ENCODE results near the gene SHROOM1. TPM values are rescaled to one million over a fixed set of nuclear protein-coding genes. Genes with fewer than 3 reads are reported as not detected.

SHROOM1 gene
- total RNA-seq (2.4 TPM), polyA plus RNA-seq (ENCODE audit: insufficient read depth in 1 of 8, insufficient read length in 8 of 8, low replicate concordance in 1 of 8) (1 to 10 TPM; 1.6 to 3.2 (median 2.5) TPM)
- long read RNA-seq, donor 1, result 0 reads
- long read RNA-seq, donor 2, result 0 reads
- long read RNA-seq, donor 3, result 0 reads
- long read RNA-seq, donor 4, partial matches to known transcripts, result 0 of 1 reads
- long read RNA-seq, donor 4, other reads (novel, unspliced or antisense), result 0 of 1 reads
- long read RNA-seq, donor 5, result 0 reads
- long read RNA-seq, donor 6, partial matches to known transcripts, result 0 of 1 reads
- long read RNA-seq, donor 6, other reads (novel, unspliced or antisense), result 0 of 1 reads
- long read RNA-seq, donor 7, partial matches to known transcripts, result 0 of 1 reads
- long read RNA-seq, donor 7, other reads (novel, unspliced or antisense), result 0 of 1 reads
- long read RNA-seq, donor 8, partial matches to known transcripts, result 0 of 1 reads
- long read RNA-seq, donor 8, other reads (novel, unspliced or antisense), result 0 of 1 reads
- long read RNA-seq, donor 9, result 0 reads
- long read RNA-seq, donor 10, partial matches to known transcripts, result 0 of 2 reads
- long read RNA-seq, donor 10, other reads (novel, unspliced or antisense), result 0 of 2 reads
- long read RNA-seq, donor 11, result 0 reads

- Histone ChIP-seq H3K36me3 (ENCODE audit: control insufficient read depth, insufficient read depth, low read length) (no peaks in the 10 kb centered on the region), H3K9me3 (replicated peaks; ENCODE audit: control insufficient read depth, low read depth, low read length) (no peaks in the 10 kb centered on the region), H3K27me3 (ENCODE audit: control insufficient read depth, insufficient read depth, low read length) (peaks cover 49% of the 10 kb centered on the region), H3K4me1 (ENCODE audit: control insufficient read depth, insufficient read depth, low read length) (peaks cover 23% of the 10 kb centered on the region), H3K4me3 (ENCODE audit: low read length) (peak within 1 kb of the TSS; percentile 48), H3K27ac (ENCODE audit: low read length) (no peak within 1 kb of the TSS)
- WGBS (ENCODE audit: insufficient coverage), result 2% methylated on average over 78 of the region's 78 CpGs
- peak; percentile 65 for DNase-seq
Observed at GRCh38 chr5:132830436-132831094, at the start of gene SHROOM1. TSS of gene SHROOM1 (minus strand) at chr5:132830647. CDS start at chr5:132826140, 4,507 bp downstream.

- Histone ChIP-seq H3K27me3 (ENCODE audit: control insufficient read depth, insufficient read depth, low read length) (no peaks in the 10 kb centered on the region), H3K4me1 (ENCODE audit: control insufficient read depth, insufficient read depth, low read length) (peaks cover 6% of the 10 kb centered on the region), H3K27ac (ENCODE audit: low read length) (no peak overlapping the region), H3K36me3 (ENCODE audit: control insufficient read depth, insufficient read depth, low read length) (peaks cover 24% of the 10 kb centered on the region), H3K9me3 (replicated peaks; ENCODE audit: control insufficient read depth, low read depth, low read length) (no peaks in the 10 kb centered on the region), H3K4me3 (ENCODE audit: low read length) (no peak overlapping the region)
- DNase-seq, result peak; percentile 45
- WGBS (ENCODE audit: insufficient coverage), result no CpG with 5 or more reads among the region's 3 CpGs
Observed at GRCh38 chr5:132877938-132878337, 47.5 kb upstream of the SHROOM1 start.

- Histone ChIP-seq H3K27ac (ENCODE audit: low read length) (no peak overlapping the region), H3K36me3 (ENCODE audit: control insufficient read depth, insufficient read depth, low read length) (peaks cover 24% of the 10 kb centered on the region)
- 100% methylated on average over 1 of the region's 2 CpGs for WGBS (ENCODE audit: insufficient coverage)
Observed at GRCh38 chr5:132877466-132877865, 47.0 kb upstream of the SHROOM1 start.

GRCh38 chr5:132876020-132876759 lies 45.7 kb upstream of the SHROOM1 start:
- peaks cover 13% of the 10 kb centered on the region for H3K4me1 ChIP-seq (ENCODE audit: control insufficient read depth, insufficient read depth, low read length)
- no peak overlapping the region for H3K4me3 ChIP-seq (ENCODE audit: low read length)
- no CpG with 5 or more reads among the region's 1 CpG for WGBS (ENCODE audit: insufficient coverage)
- H3K36me3 ChIP-seq (ENCODE audit: control insufficient read depth, insufficient read depth, low read length), result peaks cover 25% of the 10 kb centered on the region
- no peak overlapping the region for H3K27ac ChIP-seq (ENCODE audit: low read length)
- H3K9me3 ChIP-seq (replicated peaks; ENCODE audit: control insufficient read depth, low read depth, low read length), result no peaks in the 10 kb centered on the region
- no peak for DNase-seq
- no peaks in the 10 kb centered on the region for H3K27me3 ChIP-seq (ENCODE audit: control insufficient read depth, insufficient read depth, low read length)

More at GRCh38 chr5:132877466-132877865, 47.0 kb upstream of the SHROOM1 start:
- no peaks in the 10 kb centered on the region for H3K27me3 ChIP-seq (ENCODE audit: control insufficient read depth, insufficient read depth, low read length)
- DNase-seq, result no peak
- H3K4me1 ChIP-seq (ENCODE audit: control insufficient read depth, insufficient read depth, low read length), result peaks cover 9% of the 10 kb centered on the region
- no peaks in the 10 kb centered on the region for H3K9me3 ChIP-seq (replicated peaks; ENCODE audit: control insufficient read depth, low read depth, low read length)
- H3K4me3 ChIP-seq (ENCODE audit: low read length), result no peak overlapping the region

GRCh38 chr5:132873930-132874271 lies 43.5 kb upstream of the SHROOM1 start:
- Histone ChIP-seq H3K36me3 (ENCODE audit: control insufficient read depth, insufficient read depth, low read length) (peaks cover 28% of the 10 kb centered on the region), H3K4me1 (ENCODE audit: control insufficient read depth, insufficient read depth, low read length) (peaks cover 20% of the 10 kb centered on the region), H3K9me3 (replicated peaks; ENCODE audit: control insufficient read depth, low read depth, low read length) (no peaks in the 10 kb centered on the region), H3K27me3 (ENCODE audit: control insufficient read depth, insufficient read depth, low read length) (no peaks in the 10 kb centered on the region), H3K27ac (ENCODE audit: low read length) (no peak overlapping the region), H3K4me3 (ENCODE audit: low read length) (no peak overlapping the region)
- DNase-seq, result no peak
- WGBS (ENCODE audit: insufficient coverage), result 86% methylated on average over 3 of the region's 3 CpGs

GRCh38 chr5:132873119-132873929 lies 42.9 kb upstream of the SHROOM1 start, which contains the start of gene LEAP2:
TSS of gene LEAP2 (plus strand) at chr5:132873668. CDS start at chr5:132873695, 27 bp downstream.
- DNase-seq, result no peak
- Histone ChIP-seq H3K9me3 (replicated peaks; ENCODE audit: control insufficient read depth, low read depth, low read length) (no peaks in the 10 kb centered on the region), H3K27ac (ENCODE audit: low read length) (no peak within 1 kb of the TSS), H3K4me3 (ENCODE audit: low read length) (no peak within 1 kb of the TSS), H3K27me3 (ENCODE audit: control insufficient read depth, insufficient read depth, low read length) (no peaks in the 10 kb centered on the region), H3K4me1 (ENCODE audit: control insufficient read depth, insufficient read depth, low read length) (peaks cover 20% of the 10 kb centered on the region), H3K36me3 (ENCODE audit: control insufficient read depth, insufficient read depth, low read length) (peaks cover 33% of the 10 kb centered on the region)
- 83% methylated on average over 1 of the region's 6 CpGs for WGBS (ENCODE audit: insufficient coverage)

- H3K36me3 ChIP-seq (ENCODE audit: control insufficient read depth, insufficient read depth, low read length), result peaks cover 36% of the 10 kb centered on the region
- WGBS (ENCODE audit: insufficient coverage), result no CpG with 5 or more reads among the region's 1 CpG
- no peak overlapping the region for H3K27ac ChIP-seq (ENCODE audit: low read length)
- H3K27me3 ChIP-seq (ENCODE audit: control insufficient read depth, insufficient read depth, low read length), result no peaks in the 10 kb centered on the region
- H3K9me3 ChIP-seq (replicated peaks; ENCODE audit: control insufficient read depth, low read depth, low read length), result no peaks in the 10 kb centered on the region
- no peak for DNase-seq
- no peak overlapping the region for H3K4me3 ChIP-seq (ENCODE audit: low read length)
- H3K4me1 ChIP-seq (ENCODE audit: control insufficient read depth, insufficient read depth, low read length), result peaks cover 17% of the 10 kb centered on the region
Observed at GRCh38 chr5:132872788-132873118, 42.3 kb upstream of the SHROOM1 start.

- no peak overlapping the region for H3K27ac ChIP-seq (ENCODE audit: low read length)
- H3K9me3 ChIP-seq (replicated peaks; ENCODE audit: control insufficient read depth, low read depth, low read length), result no peaks in the 10 kb centered on the region
- peaks cover 24% of the 10 kb centered on the region for H3K4me1 ChIP-seq (ENCODE audit: control insufficient read depth, insufficient read depth, low read length)
- H3K4me3 ChIP-seq (ENCODE audit: low read length), result no peak overlapping the region
- 89% methylated on average over 1 of the region's 5 CpGs for WGBS (ENCODE audit: insufficient coverage)
- no peak for DNase-seq
- H3K27me3 ChIP-seq (ENCODE audit: control insufficient read depth, insufficient read depth, low read length), result no peaks in the 10 kb centered on the region
- H3K36me3 ChIP-seq (ENCODE audit: control insufficient read depth, insufficient read depth, low read length), result peaks cover 39% of the 10 kb centered on the region
Observed at GRCh38 chr5:132871459-132872284, 41.2 kb upstream of the SHROOM1 start.

- WGBS (ENCODE audit: insufficient coverage), result 45% methylated on average over 1 of the region's 2 CpGs
- Histone ChIP-seq H3K4me3 (ENCODE audit: low read length) (no peak overlapping the region), H3K4me1 (ENCODE audit: control insufficient read depth, insufficient read depth, low read length) (peaks cover 27% of the 10 kb centered on the region), H3K27me3 (ENCODE audit: control insufficient read depth, insufficient read depth, low read length) (no peaks in the 10 kb centered on the region), H3K9me3 (replicated peaks; ENCODE audit: control insufficient read depth, low read depth, low read length) (no peaks in the 10 kb centered on the region), H3K36me3 (ENCODE audit: control insufficient read depth, insufficient read depth, low read length) (peaks cover 35% of the 10 kb centered on the region), H3K27ac (ENCODE audit: low read length) (no peak overlapping the region)
- DNase-seq, result no peak
Observed at GRCh38 chr5:132870801-132871200, 40.4 kb upstream of the SHROOM1 start.
